SIG-M5 treated with dmso at 0.1 percent for 504 hours (cell line): ENCODE results near the gene SPI1.

Experiments used
- DNase-seq: peaks from one replicate; lab custom pipeline; 2025; ENCODE audit not compliant: unreplicated experiment; lab: John Stamatoyannopoulos, UW

SPI1 gene

DNA sequence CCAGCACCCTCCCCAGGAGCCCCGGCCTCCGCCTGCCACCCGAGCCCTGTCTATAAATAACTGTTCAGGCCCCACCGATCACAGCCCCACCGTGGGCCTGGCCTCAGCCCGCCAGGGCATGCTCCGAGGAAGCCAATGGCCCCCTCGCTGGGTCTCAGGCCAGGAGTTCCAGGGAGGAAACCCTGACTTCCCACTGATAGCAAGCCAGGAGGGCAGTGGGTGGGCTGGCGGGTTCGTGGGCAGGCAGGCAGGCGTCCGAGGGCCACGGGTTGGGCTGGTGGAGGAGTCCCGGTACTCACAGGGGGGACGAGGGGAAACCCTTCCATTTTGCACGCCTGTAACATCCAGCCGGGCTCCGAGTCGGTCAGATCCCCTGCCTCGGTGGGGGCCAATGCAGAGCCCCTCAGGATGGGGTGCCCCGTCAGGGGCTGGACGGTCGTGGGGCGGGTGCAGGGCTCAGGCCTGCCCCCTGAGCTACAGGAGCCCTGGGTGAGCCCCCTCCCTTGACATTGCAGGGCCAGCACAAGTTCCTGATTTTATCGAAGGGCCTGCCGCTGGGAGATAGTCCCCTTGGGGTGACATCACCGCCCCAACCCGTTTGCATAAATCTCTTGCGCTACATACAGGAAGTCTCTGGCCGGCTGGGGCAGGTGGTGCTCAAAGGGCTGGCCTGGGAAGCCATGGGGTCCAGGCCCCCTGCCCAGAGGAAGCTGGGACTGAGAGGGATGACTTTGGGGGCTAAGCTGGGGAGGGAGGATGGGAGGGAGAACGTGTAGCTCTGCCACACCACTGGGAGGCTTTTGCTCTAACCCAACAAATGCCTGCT is at the start of gene SPI1:
SPI1 (minus strand) TSS at position 538 of the 826 bp plus-strand sequence; CDS start at position 344, 194 bp downstream.
- peak; percentile 89 for DNase-seq

DNA sequence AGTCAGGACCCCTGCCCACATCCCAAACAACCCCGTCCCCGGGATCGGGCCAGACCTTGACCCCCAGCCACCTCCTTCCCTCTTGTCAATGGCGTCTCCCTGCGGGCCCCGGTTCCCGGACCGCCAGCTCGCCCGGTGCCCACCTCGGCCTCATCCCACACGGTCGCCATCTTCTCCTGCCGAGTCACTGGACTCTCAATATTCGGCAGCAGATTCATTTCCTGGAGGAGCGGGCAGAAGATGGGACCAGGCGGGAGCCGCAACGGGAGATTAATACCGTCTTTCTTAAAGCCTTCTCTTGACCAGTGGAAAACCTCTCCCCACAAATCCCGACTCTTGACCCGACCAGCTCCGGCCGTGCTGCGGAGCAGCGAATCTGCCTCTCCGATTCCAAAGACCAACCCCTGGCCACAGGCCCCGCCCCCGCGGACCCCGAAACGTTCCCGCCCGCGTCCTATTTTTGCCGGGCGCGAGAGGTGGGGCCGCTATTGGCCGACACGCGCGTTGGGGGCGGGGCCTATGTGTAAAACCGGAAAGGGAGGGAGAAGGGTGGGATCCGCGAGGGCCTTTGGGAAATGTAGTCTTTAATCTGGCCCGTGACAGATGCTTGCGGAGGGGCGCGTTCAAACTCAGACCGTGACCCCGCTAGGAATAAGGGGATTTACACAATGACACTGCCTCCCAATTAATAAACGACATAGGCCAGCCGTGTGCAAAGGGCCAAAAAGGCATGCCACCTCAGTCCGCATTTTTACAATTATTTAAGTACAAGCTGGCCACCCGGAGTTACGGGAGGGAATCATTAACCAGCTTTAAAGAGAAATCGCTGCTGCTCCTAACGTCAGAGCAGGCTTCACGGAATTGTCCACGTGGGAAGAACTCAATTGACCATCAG is 48.0 kb upstream of the SPI1 start, which contains the start of gene PSMC3:
PSMC3 (minus strand) TSS at position 378 of the 895 bp plus-strand sequence; CDS start at position 218, 160 bp downstream.
- DNase-seq = peak; percentile 93

DNA sequence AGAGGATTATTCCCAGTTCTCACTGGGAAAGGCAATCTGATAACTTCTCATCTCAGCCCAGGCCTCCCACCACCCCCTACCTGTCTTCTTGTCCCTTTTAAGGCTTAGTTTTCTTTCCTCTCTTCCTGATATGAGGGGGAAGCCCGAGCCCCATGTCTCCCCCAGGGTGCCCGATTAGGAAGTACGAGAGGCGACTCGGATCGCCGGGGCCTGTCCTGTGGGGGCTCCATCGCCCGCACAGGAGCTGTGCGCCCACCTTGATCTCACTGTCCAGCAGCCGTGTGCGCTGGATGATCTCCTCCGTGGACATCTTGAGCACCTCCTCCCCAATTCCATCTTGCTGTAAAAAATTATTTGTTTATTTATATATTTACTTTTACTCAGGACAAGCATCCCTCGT is 47.3 kb upstream of the SPI1 start:
- DNase-seq = no peak

DNA sequence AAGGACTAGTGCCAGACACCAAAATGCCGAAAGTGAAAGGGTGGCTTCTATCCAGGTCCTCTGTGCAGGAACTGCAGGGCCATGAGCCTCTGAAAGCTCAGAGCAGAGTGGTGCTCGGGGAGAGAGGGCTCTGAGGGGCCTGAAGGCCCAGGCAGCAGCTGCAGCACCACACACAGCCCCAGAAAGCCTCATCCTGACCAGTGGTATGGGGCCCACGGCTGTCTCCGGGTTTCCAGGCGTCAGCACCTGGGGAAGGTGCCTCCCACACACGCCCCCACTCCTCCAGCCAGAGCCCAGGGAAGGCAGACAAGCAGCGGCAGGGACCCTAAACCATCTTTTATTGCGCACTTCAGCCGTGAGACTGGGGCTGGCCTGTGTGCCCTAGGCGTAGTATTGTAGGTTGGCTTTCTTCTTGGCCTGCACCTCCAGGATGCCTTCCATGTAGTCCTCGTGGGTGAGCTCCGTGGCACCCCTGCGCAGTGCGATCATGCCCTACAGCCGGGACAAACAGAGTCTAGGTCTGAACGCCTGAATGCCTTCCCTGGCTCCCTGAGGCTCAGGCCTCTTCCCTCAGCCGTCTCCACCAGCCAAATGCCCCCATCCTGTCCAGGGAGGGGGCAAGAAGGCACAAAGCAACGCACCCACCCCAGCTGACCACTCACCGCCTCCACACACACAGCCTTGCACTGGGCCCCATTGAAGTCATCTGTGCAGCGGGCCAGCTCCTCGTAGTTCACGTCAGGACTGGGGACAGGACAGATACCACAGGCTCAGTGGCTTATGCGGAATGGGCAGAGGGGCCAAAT is 40.3 kb upstream of the SPI1 start:
- no peak for DNase-seq

DNA sequence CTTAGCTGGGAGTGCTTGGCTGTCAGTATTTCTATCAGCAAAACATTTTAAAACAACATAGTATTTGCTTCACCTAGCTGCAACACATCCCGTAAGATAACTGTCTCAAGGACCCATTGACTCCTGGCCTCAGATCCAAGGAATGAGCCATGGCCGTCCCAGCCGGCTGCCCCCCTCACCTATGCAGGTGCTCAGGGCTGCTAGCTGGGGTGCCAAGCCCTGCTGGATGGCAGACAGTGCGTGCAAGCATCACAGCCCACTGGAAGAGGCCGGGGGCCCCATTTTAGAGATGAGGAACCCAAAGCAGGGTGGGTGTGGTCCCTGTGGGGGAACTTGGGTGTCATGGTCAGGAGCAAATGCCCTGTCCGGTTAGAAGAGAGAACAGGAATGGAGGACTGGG is 39.4 kb upstream of the SPI1 start:
- DNase-seq = no peak

DNA sequence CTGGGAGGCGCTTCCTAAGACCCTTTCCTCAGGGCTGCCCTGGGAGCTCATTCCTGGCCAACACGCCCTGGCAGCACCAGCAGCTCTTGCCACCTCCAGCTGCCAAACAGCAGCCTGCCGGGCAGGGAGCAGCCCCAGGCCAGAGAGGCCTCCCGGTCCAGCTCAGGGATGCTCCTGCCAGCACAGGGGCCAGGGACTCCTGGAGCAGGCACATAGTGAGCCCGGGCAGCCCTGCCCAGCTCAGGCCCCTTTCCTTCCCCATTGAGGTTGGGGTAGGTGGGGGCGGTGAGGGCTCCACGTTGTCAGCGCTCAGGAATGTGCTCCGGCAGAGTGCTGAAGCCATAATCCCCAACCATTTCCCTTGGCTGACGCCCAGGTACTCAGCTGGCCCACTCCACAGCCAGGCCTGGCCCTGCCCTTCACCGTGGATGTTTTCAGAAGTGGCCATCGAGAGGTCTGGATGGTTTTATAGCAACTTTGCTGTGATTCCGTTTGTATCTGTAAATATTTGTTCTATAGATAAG is 37.7 kb upstream of the SPI1 start:
- DNase-seq = no peak

DNA sequence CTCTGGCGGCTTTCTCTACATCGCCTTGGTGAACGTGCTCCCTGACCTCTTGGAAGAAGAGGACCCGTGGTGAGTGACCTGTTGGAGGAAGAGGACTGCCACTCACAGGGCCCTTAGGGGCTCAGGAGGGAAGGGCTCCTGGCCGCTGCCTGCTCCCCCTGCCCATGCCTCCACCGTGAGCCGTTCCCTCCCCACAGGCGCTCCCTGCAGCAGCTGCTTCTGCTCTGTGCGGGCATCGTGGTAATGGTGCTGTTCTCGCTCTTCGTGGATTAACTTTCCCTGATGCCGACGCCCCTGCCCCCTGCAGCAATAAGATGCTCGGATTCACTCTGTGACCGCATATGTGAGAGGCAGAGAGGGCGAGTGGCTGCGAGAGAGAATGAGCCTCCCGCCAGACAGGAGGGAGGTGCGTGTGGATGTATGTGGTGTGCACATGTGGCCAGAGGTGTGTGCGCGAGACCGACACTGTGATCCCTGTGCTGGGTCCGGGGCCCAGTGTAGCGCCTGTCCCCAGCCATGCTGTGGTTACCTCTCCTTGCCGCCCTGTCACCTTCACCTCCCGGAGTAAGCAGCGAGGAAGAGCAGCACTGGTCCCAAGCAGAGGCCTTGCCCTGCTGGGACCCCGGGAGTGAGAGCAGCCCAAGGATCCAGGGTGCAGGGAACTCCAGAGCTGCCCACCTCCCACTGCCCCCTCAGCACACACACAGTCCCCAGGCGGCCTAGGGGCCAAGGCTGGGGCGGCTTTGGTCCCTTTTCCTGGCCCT is 36.9 kb upstream of the SPI1 start:
- DNase-seq = no peak

DNA sequence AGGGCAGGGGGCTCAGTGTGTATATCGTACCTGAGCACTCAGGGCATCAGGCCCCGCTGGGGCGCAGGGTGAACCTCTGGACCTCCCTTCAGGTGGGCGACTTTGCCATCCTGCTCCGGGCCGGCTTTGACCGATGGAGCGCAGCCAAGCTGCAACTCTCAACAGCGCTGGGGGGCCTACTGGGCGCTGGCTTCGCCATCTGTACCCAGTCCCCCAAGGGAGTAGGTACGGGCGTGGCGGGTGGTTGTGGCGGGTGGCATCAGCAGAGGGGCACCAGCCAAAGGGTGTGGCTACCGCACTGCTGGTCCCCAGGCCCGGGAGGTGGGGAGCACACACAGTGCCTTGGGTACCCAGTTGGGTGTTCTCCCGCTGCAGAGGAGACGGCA is 36.3 kb upstream of the SPI1 start:
- DNase-seq = no peak

DNA sequence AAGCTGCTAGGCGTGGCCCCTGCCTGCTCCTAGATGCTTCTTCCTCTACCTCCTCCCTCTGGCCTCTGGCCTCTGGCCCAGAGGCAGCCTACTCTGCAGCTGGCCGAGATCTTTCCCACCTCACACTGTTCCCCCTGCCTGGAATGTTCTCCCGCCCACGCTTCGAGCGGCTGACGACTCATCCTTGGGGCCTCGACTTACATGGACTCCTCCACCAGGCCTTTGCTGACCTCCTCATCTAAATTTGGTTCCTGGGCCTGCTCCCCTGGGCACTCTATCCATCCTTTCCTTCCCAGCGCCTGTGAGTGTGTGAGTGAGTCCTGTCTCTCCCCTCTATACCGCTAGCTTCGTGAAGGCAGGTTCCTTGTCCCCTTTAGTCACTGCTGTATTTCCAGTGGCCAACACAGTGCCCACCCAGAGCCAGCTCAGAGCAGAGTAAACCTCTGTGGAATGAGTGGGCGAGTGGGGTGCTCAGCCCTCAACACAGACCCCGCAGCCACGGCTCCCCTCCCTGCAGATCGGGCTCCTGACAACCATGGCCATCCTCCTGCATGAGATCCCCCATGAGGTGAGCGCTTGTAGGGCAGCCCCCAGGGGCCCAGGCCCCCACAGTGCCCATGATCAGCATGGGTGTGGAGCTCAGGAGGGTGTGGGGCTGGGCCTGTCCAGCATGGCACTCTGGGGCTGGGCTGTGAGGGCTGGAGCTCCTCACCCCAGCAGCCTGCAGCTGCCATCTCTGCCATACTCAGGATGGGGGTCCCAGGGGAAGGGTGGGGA is 35.7 kb upstream of the SPI1 start:
- no peak for DNase-seq

DNA sequence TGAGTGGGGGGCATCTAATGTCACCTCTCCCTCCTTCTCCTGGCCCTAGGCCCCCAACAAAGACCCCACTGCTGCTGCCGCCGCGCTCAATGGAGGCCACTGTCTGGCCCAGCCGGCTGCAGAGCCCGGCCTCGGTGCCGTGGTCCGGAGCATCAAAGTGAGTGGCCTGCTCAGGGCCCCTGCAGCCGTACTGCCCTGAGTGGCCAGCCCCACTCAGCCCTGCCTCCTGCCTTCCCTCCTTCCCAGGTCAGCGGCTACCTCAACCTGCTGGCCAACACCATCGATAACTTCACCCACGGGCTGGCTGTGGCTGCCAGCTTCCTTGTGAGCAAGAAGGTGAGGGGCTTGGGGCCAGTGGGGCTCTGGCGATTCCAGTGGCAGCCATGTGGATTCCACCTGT is 35.0 kb upstream of the SPI1 start:
- no peak for DNase-seq

DNA sequence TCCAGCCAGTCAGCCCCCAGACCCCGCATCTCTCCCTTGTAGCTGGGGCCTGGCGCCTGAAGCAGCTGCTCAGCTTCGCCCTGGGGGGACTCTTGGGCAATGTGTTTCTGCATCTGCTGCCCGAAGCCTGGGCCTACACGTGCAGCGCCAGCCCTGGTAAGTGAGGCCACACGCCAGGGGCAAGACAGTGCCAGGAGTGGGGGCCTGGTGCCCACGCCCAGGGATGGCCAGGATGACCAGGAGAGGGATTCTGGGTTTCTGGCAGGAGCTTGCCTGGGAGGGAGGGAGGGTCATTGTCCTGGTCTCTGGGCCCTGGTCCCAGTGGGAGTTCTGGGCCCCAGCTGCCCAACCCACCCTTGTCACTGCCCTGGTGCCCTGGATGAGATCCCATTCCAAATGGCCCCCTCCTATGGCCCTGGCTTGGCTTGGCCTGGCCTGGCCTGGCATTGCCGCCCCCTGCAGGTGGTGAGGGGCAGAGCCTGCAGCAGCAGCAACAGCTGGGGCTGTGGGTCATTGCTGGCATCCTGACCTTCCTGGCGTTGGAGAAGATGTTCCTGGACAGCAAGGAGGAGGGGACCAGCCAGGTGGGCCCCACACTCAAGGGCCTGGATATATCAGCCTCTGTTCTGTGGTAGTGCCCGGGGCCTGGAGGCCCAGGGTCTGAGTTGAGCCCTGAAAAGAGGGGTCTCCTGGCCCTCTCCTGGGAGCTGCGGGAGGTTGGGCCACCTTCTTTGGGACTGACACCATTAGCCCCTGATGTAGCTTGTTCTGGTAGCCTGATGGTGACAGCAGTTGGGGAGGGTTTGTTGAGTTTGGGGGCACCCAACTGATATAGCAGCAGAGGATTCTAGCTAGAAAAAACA is 33.8 kb upstream of the SPI1 start:
- peak; percentile 34 for DNase-seq

DNA sequence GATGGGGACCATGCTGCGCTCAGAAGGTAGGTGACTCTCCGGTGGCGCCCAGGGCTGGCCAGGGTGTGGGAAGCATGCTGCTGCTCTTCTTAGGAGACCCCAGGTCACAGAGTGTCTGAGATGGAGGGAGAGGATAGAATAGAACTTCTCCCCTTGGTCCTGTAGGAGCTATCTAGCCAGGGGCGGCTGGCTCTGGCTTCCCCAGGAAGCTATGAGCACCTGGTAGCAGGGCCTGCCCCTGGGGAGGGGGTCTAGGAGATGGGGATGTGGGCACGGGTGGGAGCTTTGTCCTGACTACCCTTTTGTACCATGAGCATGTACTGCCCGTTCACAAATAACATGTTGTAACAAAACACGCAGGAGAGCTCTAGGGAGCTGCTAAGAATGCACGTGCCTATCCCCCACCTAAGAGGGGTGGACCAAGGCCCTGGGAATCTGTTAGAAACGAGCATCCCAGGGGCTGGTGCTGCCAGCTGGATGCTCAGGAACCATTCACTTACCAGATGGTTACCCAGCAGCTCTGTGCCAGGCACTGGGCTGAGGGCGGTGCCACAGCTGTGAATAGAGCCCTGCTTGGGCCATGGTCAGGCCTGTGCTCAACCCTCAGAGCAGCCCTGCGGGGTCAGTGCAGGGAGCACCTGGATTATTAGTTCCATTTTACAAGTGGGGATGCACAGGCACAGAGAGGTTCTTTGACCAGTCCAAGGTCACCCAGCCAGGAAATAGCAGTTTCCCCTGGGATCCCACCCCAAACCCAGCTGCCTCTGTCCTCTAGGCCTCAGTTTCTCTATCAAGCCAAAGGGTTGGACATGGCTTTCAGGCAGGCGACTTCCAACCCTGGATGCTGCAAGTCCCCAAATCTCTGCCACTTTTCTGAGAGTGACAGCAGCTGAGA is 32.3 kb upstream of the SPI1 start:
- no peak for DNase-seq

DNA sequence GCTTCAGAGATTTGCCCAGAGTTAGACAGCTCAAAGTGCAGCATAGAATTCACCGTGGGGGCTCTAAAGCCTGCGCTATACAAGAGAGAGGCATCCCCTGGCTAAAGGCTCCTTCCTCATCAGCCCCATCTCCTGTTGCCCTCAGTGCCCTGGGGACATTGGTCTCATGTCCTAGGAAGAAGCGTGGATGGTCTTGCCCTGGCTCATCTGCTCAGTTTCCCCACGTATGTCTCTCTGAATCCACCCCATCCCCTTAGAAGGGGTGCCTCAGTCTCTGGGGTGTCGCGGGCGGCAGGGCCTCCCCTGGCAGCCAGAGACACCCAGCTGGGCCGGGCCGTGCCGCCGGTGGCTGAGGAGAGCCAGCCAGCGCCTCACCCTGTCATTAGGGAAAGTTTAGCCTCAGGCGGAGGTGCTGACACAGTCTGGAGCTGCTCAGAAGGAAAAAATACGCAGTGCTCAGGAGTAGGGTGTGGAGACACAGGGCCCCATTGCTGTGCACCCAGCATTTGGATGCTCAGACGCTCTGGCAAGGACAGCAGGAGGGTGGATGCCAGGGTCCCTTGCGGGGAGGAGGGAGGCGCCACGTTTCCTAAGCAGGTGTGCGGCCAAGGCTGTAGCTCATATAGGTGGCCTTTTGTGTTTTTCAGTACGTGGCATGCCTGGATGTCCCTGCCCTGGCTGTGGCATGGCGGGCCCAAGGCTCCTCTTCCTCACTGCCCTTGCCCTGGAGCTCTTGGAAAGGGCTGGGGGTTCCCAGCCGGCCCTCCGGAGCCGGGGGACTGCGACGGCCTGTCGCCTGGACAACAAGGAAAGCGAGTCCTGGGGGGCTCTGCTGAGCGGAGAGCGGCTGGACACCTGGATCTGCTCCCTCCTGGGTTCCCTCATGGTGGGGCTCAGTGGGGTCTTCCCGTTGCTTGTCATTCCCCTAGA is 31.4 kb upstream of the SPI1 start:
- no peak for DNase-seq

DNA sequence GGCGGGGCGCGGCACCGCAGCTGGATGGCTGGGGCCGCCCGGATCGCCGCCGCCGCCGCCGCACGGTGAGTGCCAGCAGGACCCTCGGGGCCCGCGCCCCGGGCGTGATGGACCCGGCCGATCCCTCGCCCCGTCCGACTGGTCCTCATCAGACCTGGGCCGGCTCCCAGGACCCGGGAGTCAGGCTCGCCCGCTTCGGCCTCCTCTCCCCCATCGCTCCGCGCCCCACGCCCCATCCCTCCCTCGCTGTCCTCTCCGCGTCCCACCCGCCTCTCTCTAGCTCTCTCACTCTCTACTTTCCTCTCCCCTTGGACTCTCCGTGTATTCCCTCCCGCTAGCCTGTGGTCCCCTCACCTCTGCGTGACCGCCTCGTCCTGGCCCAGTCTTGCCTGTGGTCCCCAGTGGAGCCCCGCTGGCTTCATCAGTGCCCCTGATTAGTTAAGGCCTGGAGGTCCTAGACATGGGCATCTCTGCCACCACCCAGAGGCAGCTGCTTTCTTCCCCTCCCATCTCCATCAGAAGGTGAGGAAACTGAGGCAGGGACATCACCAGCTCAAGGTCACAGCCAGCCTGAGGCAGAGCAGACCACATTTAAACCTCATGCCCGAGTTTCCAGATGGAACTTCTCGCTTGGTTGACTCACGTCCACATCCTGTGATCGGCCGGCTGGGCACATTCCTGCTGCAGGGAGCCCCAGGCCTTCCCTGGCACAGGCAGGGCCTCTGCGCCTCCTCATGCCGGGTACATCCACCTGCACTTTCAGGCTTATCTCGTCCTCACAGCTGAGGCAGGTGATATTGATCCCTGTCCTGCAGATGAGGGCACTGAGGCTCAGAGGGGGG is 30.5 kb upstream of the SPI1 start:
- no peak for DNase-seq
